Retina (tissue), 1 donor: ENCODE results near the gene MAP9.
"Not testable (repeated sequence)": the region's sequence is repeated elsewhere in the genome, so short reads cannot be mapped to it uniquely, and the experiment has no call there.

Experiments used
- DNase-seq: peaks from one replicate; pipeline ENCODE4 v3.0.0-alpha.2; 2016

The MAP9 gene

GRCh38 chr4:155339999-155340398 lies 36.8 kb downstream of the MAP9 start:
- no peak for DNase-seq

GRCh38 chr4:155339588-155339987 lies 37.2 kb downstream of the MAP9 start:
- DNase-seq = no peak

- no peak for DNase-seq
These were observed 38.6 kb downstream of the MAP9 start for GRCh38 chr4:155338196-155338595.

- no peak for DNase-seq
These were observed 40.5 kb downstream of the MAP9 start for GRCh38 chr4:155336242-155336641.

GRCh38 chr4:155331478-155331877 lies 45.3 kb downstream of the MAP9 start:
- DNase-seq = no peak

GRCh38 chr4:155322782-155323181 lies 54.0 kb downstream of the MAP9 start:
- no peak for DNase-seq

GRCh38 chr4:155321006-155321405 lies 55.8 kb downstream of the MAP9 start:
- no peak for DNase-seq

- DNase-seq = no peak
These were observed 57.2 kb downstream of the MAP9 start for GRCh38 chr4:155319516-155319915.

- not testable (repeated sequence) for DNase-seq
These were observed 64.7 kb downstream of the MAP9 start for GRCh38 chr4:155312027-155312426.

GRCh38 chr4:155307731-155308277 lies 69.0 kb downstream of the MAP9 start:
- DNase-seq = no peak

- no peak for DNase-seq
These were observed 71.1 kb downstream of the MAP9 start for GRCh38 chr4:155305619-155306018.

GRCh38 chr4:155304375-155304774 lies 72.4 kb downstream of the MAP9 start:
- DNase-seq = no peak

- no peak for DNase-seq
These were observed 77.7 kb downstream of the MAP9 start for GRCh38 chr4:155299103-155299502.
